ENCODE data around the gene CDCP2.

Gene CDCP2

GRCh38 chr1:54152696-54153095, at the start of gene CDCP2:
TSS of gene CDCP2 (minus strand) at chr1:54153000. CDS start at chr1:54152922, 78 bp downstream.
- no peaks in the 10 kb centered on the region for H4K20me1 ChIP-seq (ENCODE audit: control insufficient read depth, insufficient read depth, low read depth, low read length)
- H3K9me3 ChIP-seq (ENCODE audit: control insufficient read depth, insufficient read depth, low read length): no peaks in the 10 kb centered on the region
- H3F3A ChIP-seq (ENCODE audit: control insufficient read depth, insufficient read depth): no peaks in the 10 kb centered on the region
- H3K4me3 ChIP-seq (ENCODE audit: low read length): no peak within 1 kb of the TSS
- no peak within 1 kb of the TSS for H3K4me2 ChIP-seq (ENCODE audit: low read length)
- H3K27me3 ChIP-seq (ENCODE audit: control insufficient read depth, low read length): no peaks in the 10 kb centered on the region
- TF ChIP-seq CTCF (IDR thresholded peaks at IDR 0.05; ENCODE audit: low read depth, low read length, poor library complexity, severe bottlenecking) (no peak), EZH2phosphoT487 (IDR thresholded peaks at IDR 0.05; ENCODE audit: borderline replicate concordance, low read length) (no peak)
- no peaks in the 10 kb centered on the region for H3K36me3 ChIP-seq (ENCODE audit: control insufficient read depth, low read length)
- H3K9me2 ChIP-seq (replicated peaks; ENCODE audit: control insufficient read depth, low read length): no peaks in the 10 kb centered on the region
- H3K4me1 ChIP-seq (ENCODE audit: control insufficient read depth, low read length): no peaks in the 10 kb centered on the region
- H3K79me2 ChIP-seq (ENCODE audit: control insufficient read depth, low read length): no peaks in the 10 kb centered on the region
- no peak within 1 kb of the TSS for H3K27ac ChIP-seq (ENCODE audit: low read depth, low read length)

- Histone ChIP-seq H3K4me2 (ENCODE audit: low read length) (peak overlapping the region; percentile 92), H3K36me3 (ENCODE audit: control insufficient read depth, low read length) (peaks cover 47% of the 10 kb centered on the region), H3K27me3 (ENCODE audit: control insufficient read depth, low read length) (no peaks in the 10 kb centered on the region), H3K4me3 (ENCODE audit: low read length) (peak overlapping the region; percentile 84), H3K79me2 (ENCODE audit: control insufficient read depth, low read length) (peaks cover 63% of the 10 kb centered on the region), H3K9me3 (ENCODE audit: control insufficient read depth, insufficient read depth, low read length) (no peaks in the 10 kb centered on the region), H3K4me1 (ENCODE audit: control insufficient read depth, low read length) (peaks cover 31% of the 10 kb centered on the region), H3K9me2 (replicated peaks; ENCODE audit: control insufficient read depth, low read length) (no peaks in the 10 kb centered on the region), H3F3A (ENCODE audit: control insufficient read depth, insufficient read depth) (no peaks in the 10 kb centered on the region), H3K27ac (ENCODE audit: low read depth, low read length) (peak overlapping the region; percentile 26), H4K20me1 (ENCODE audit: control insufficient read depth, insufficient read depth, low read depth, low read length) (peaks cover 16% of the 10 kb centered on the region; the same call in 1 of the 2 replicates)
- TF ChIP-seq EZH2phosphoT487 (IDR thresholded peaks at IDR 0.05; ENCODE audit: borderline replicate concordance, low read length) (no peak), CTCF (IDR thresholded peaks at IDR 0.05; ENCODE audit: low read depth, low read length, poor library complexity, severe bottlenecking) (no peak)
Measured at GRCh38 chr1:54200519-54200997, 47.8 kb upstream of the CDCP2 start.

GRCh38 chr1:54199765-54200518, 47.1 kb upstream of the CDCP2 start, which contains the start of the genes CYB5RL and MRPL37:
TSS of gene CYB5RL (minus strand) at chr1:54200030. CDS start at chr1:54195616, 4,414 bp downstream.
TSS of gene MRPL37 (plus strand) at chr1:54200167. CDS start at chr1:54200244, 77 bp downstream.
- H3K4me1 ChIP-seq (ENCODE audit: control insufficient read depth, low read length): peaks cover 31% of the 10 kb centered on the region
- TF ChIP-seq EZH2phosphoT487 (IDR thresholded peaks at IDR 0.05; ENCODE audit: borderline replicate concordance, low read length) (no peak), CTCF (IDR thresholded peaks at IDR 0.05; ENCODE audit: low read depth, low read length, poor library complexity, severe bottlenecking) (no peak)
- H3K79me2 ChIP-seq (ENCODE audit: control insufficient read depth, low read length): peaks cover 63% of the 10 kb centered on the region
- peaks cover 16% of the 10 kb centered on the region; the same call in 1 of the 2 replicates for H4K20me1 ChIP-seq (ENCODE audit: control insufficient read depth, insufficient read depth, low read depth, low read length)
- peak within 1 kb of the TSS; percentile 26 for H3K27ac ChIP-seq (ENCODE audit: low read depth, low read length)
- H3K4me3 ChIP-seq (ENCODE audit: low read length): peak within 1 kb of the TSS; percentile 84
- H3K9me3 ChIP-seq (ENCODE audit: control insufficient read depth, insufficient read depth, low read length): no peaks in the 10 kb centered on the region
- H3K4me2 ChIP-seq (ENCODE audit: low read length): peak within 1 kb of the TSS; percentile 92
- H3K36me3 ChIP-seq (ENCODE audit: control insufficient read depth, low read length): peaks cover 47% of the 10 kb centered on the region
- H3K27me3 ChIP-seq (ENCODE audit: control insufficient read depth, low read length): no peaks in the 10 kb centered on the region
- H3F3A ChIP-seq (ENCODE audit: control insufficient read depth, insufficient read depth): no peaks in the 10 kb centered on the region
- H3K9me2 ChIP-seq (replicated peaks; ENCODE audit: control insufficient read depth, low read length): no peaks in the 10 kb centered on the region
